LNCaP clone FGC (cell line): ENCODE measurements around the gene TPBG.

Experiments
- DNase-seq: peaks from one replicate; pipeline ENCODE4 v3.0.0-alpha.2; 2011; ENCODE audit warnings: low read depth
- H3K4me3 ChIP-seq: 2 replicates; pipeline ENCODE4 v1.5.1; 2011; ENCODE audit warnings: mild to moderate bottlenecking, low read depth, low read length, control low read depth
- TF ChIP-seq, protein P1 (sequence below): IDR thresholded peaks from 2 replicates; pipeline ENCODE4 v1.5.1; 2012; ENCODE audit warnings: mild to moderate bottlenecking; ENCODE audit not compliant: control insufficient read depth, insufficient read depth; ENCODE audit errors: extremely low read depth

TPBG gene

DNA sequence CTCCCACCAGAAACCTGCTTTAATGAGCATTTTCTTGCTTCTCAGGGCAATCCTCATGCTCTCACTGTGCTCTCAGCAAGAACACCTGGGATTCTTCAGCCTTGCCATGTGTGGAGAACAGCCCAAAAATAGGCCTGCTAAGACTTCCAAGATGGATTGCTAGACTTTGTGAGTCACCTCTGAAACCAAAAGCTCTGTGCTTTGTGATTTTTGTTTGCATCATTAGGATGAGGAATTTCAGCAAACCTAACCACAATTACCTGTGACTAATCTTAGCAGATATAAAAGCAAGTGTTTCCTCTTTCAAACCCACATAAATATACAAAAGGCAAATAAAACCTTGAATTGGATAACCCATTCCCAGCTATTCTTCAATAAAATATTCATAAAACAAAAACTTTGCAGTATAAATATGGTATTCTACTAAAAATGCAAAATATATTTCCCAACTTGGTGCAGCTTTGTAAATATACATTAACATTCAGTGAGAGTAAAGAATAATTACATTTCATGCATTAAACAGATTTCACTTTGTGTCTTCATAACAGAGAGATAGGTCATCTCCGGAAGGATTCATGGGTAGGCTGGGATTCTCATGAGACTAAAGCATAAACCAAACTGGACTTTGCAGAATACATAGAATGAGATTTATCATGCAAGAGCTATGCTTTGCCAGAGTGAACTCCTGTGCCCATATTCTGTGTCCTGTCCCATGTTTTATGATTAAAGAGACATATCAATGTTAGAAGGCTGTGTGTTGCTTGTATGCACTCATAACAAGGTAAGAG, 33.5 kb downstream of the TPBG start:
- TF ChIP-seq, protein P1, sequence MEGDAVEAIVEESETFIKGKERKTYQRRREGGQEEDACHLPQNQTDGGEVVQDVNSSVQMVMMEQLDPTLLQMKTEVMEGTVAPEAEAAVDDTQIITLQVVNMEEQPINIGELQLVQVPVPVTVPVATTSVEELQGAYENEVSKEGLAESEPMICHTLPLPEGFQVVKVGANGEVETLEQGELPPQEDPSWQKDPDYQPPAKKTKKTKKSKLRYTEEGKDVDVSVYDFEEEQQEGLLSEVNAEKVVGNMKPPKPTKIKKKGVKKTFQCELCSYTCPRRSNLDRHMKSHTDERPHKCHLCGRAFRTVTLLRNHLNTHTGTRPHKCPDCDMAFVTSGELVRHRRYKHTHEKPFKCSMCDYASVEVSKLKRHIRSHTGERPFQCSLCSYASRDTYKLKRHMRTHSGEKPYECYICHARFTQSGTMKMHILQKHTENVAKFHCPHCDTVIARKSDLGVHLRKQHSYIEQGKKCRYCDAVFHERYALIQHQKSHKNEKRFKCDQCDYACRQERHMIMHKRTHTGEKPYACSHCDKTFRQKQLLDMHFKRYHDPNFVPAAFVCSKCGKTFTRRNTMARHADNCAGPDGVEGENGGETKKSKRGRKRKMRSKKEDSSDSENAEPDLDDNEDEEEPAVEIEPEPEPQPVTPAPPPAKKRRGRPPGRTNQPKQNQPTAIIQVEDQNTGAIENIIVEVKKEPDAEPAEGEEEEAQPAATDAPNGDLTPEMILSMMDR, result no peak
- DNase-seq, result no peak
- no peak overlapping the region for H3K4me3 ChIP-seq

DNA sequence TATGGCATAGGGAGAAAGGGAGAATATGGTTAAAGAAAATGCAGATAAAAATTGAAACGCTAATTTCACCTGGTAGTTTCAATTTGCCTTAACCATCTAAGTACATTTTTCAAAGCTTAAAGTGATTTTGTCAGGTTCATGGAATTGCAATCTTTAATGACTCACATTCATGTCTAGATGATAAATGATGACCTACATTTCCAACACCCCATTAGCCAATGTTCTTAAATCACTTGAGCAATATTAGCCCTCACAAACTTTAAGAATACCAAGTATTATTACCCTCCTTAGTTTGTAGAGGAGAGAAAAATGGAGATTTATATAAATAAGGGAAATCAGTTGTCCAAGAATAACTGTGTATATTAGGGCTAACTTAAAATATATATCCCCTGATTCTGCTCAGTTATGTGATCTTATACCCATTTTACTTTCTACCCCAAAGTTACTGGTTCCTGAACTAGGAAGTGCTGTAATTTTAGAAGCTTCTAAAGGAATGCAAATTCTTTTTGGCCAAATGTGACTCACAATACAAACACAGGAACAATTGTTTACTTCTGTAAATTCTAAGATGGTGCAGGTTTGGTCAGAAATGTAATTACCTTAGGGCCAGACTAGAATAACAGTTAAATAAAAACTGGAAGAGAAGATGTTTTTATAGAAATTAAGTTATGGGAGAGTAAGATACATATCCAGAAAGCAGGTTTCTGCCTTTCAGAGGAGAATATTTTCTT, 34.5 kb downstream of the TPBG start:
- TF ChIP-seq, protein P1, result no peak
- H3K4me3 ChIP-seq, result no peak overlapping the region
- DNase-seq, result no peak

DNA sequence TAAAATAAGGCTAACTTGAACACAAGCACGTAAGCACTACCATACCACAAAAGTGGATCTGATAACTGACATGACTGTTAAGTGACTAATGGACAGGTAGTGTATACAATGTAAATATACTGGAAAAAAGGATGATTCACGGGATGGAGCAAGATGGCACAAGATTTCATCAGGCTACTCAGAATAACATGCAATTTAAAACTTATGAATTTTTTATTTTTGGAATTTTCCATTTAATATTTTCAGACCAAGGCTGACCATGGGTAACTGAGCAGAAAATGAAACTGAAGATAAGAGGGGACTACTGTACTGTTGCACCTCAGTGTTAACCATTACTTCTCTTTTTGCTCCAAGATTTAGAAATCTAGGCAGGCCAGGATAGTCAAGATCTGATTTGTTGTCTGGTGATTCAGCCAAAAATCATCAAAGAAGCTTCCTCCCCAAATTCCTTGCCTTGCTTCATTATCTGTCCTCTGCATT, 45.4 kb downstream of the TPBG start:
- TF ChIP-seq, protein P1, result no peak
- no peak for DNase-seq

DNA sequence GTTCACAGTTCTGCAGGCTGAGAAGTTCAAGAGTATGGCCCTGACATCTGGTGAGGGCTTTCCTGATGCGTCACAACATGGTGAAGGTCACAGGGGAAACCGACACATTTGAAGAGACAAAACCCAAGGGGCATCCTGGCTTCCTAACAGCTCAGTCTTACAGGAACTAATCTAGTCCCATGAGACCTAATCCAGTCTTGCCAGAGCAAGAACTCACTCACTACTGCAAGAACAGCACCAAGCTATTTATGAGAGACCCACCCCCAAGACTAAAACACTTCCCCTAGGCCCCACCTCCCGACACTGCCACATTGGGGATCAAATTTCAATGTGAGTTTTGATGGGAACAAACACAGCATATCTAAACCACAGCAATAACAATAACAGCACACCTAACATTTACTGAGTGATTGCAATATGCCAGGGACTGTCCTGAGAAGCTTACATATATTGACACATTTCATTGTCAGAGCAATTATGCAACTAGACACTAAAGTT, 46.6 kb downstream of the TPBG start:
- H3K4me3 ChIP-seq, result no peak overlapping the region
- TF ChIP-seq, protein P1, result no peak
- no peak for DNase-seq

More for the DNA sequence above, 45.4 kb downstream of the TPBG start:
- no peak overlapping the region for H3K4me3 ChIP-seq

DNA sequence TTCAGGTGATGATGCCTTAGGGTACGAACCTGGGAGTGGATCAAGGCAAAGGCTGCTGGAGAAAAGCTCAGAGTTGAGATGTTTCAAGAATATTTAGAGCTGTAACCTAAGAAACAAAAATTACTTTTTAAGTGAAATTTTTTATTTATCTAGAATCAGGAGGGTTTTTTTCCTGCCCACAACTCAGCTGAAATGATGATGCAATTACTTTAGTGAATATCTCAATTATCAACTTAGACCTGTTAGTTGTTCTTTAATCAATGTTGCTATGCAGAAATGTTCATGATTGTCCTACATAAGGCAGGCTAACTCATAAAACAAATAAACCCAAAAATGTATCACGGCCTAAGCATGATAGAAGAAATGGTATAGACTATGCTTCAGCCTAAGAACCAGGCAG, 50.3 kb downstream of the TPBG start:
- DNase-seq, result no peak
- TF ChIP-seq, protein P1, result no peak
- H3K4me3 ChIP-seq, result no peak overlapping the region

DNA sequence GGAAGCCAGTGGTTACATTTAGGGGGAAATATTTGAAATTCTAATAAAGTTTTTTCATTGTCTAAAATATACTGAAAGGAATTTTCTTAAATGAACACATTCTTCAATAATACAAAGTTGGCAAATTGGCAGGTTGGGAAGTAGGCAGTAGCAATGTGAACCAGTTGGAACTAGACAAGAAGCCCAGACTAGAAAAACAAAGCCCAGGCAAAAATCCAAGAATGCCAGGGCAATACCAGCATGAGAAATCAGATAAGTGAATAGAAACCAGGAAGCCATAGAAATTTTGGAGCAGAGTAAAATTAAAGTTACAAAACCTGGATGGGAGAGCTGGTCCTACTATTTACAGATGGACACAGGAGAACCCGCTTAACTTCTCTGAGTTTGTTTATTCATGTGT, 52.2 kb downstream of the TPBG start:
- DNase-seq, result no peak
- TF ChIP-seq, protein P1, result no peak

More for the DNA sequence above, 52.2 kb downstream of the TPBG start:
- H3K4me3 ChIP-seq, result no peak overlapping the region
